HEK293T (cell line): Measurements from ENCODE around the gene CUX1.
"Not testable (repeated sequence)": the region's sequence is repeated elsewhere in the genome, so short reads cannot be mapped to it uniquely, and the experiment has no call there.

Source experiments
- CTBP1 ChIP-seq: fragments of 450-650 bp; IDR thresholded peaks from 2 replicates; pipeline ENCODE4 v1.6.1; 2016; ENCODE audit warnings: borderline replicate concordance
- ELF4 ChIP-seq: fragments of 450-650 bp; IDR thresholded peaks from 2 replicates; pipeline ENCODE4 v1.6.1; 2017; ENCODE audit warnings: antibody characterized with exemption
- FOXM1 ChIP-seq: fragments of 450-650 bp; IDR thresholded peaks from 2 replicates; pipeline ENCODE4 v1.6.1; 2017; ENCODE audit warnings: mild to moderate bottlenecking, borderline replicate concordance
- HDGF ChIP-seq: fragments of 450-650 bp; IDR thresholded peaks from 2 replicates; pipeline ENCODE4 v1.6.1; 2017; ENCODE audit warnings: antibody characterized with exemption, borderline replicate concordance
- L3MBTL2 ChIP-seq: fragments of 450-650 bp; conservative IDR thresholded peaks from 2 replicates; pipeline ENCODE4 v1.6.1; 2016; ENCODE audit warnings: mild to moderate bottlenecking
- PKNOX1 ChIP-seq: fragments of 450-650 bp; IDR thresholded peaks from 2 replicates; pipeline ENCODE4 v1.6.1; 2016
- SUZ12 ChIP-seq: fragments of 450-650 bp; IDR thresholded peaks from 2 replicates; pipeline ENCODE4 v1.6.1; 2016; ENCODE audit warnings: mild to moderate bottlenecking
- TARDBP ChIP-seq: fragments of 450-650 bp; IDR thresholded peaks from 2 replicates; pipeline ENCODE4 v1.6.1; 2016
- ZNF384 ChIP-seq: fragments of 450-650 bp; IDR thresholded peaks from 2 replicates; pipeline ENCODE4 v1.6.1; 2016

- not testable (repeated sequence) for TF ChIP-seq TARDBP, HDGF, ZNF384, PKNOX1, SUZ12, L3MBTL2, CTBP1, ELF4, FOXM1
These were observed 34.9 kb downstream of the CUX1 start for GRCh38 chr7:101852364-101852763.
